Measurements from ENCODE around the gene SCAMP2. TPM values are rescaled to one million over a fixed set of nuclear protein-coding genes. Genes with fewer than 3 reads are reported as not detected.

SCAMP2 gene
- total RNA-seq, 1 experiment from 2014 or later: 38.0 TPM

DNA sequence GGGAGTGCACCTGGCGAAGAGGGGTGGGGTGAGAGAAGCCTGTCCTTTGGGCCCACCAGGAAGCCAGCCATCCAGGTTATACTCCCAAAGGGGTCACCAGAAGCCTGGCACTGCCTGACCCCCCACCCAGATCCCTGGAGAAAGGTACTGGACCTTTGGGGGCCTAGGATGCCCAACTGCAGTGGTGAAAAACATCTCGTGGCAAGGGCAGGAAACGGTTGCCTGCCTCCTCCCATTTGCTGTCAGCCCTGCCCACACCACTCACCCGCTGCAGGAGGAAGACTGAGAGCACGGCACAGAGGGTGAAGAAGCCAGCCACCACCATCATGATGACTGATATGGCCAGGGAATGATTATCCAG, 28.0 kb downstream of the SCAMP2 start:
- H3K9me3 Mint-ChIP-seq: no peaks in the 10 kb centered on the region
- no peak overlapping the region for H3K27ac Mint-ChIP-seq
- peaks cover 3% of the 10 kb centered on the region for H3K36me3 Mint-ChIP-seq
- no peak for ATAC-seq
- TF ChIP-seq AFF4 (CRISPR knock-in tag; IDR thresholded peaks at IDR 0.05; ENCODE audit: borderline replicate concordance) (no peak), CTCF (IDR thresholded peaks at IDR 0.05) (no peak), HMGA2 (CRISPR knock-in tag; IDR thresholded peaks at IDR 0.05) (no peak), SMAD4 (CRISPR knock-in tag; IDR thresholded peaks at IDR 0.05) (no peak), MLX (CRISPR knock-in tag; IDR thresholded peaks at IDR 0.05) (no peak), CDX4 (CRISPR knock-in tag; IDR thresholded peaks at IDR 0.05; ENCODE audit: borderline replicate concordance) (no peak), ARID4B (CRISPR knock-in tag; IDR thresholded peaks at IDR 0.05; ENCODE audit: borderline replicate concordance) (no peak), ZBTB21 (CRISPR knock-in tag; IDR thresholded peaks at IDR 0.05; ENCODE audit: borderline replicate concordance) (no peak), ZNF423 (CRISPR knock-in tag; IDR thresholded peaks at IDR 0.05) (no peak), ZNF138 (CRISPR knock-in tag; conservative IDR thresholded peaks at IDR 0.05) (no peak), ZNF416 (CRISPR knock-in tag; IDR thresholded peaks at IDR 0.05) (no peak), FOXJ3 (CRISPR knock-in tag; IDR thresholded peaks at IDR 0.05; ENCODE audit: borderline replicate concordance) (no peak), NR2C2 (CRISPR knock-in tag; IDR thresholded peaks at IDR 0.05) (no peak), IRF2 (CRISPR knock-in tag; IDR thresholded peaks at IDR 0.05; ENCODE audit: borderline replicate concordance, low read depth) (no peak)
- TF ChIP-seq, protein P1, sequence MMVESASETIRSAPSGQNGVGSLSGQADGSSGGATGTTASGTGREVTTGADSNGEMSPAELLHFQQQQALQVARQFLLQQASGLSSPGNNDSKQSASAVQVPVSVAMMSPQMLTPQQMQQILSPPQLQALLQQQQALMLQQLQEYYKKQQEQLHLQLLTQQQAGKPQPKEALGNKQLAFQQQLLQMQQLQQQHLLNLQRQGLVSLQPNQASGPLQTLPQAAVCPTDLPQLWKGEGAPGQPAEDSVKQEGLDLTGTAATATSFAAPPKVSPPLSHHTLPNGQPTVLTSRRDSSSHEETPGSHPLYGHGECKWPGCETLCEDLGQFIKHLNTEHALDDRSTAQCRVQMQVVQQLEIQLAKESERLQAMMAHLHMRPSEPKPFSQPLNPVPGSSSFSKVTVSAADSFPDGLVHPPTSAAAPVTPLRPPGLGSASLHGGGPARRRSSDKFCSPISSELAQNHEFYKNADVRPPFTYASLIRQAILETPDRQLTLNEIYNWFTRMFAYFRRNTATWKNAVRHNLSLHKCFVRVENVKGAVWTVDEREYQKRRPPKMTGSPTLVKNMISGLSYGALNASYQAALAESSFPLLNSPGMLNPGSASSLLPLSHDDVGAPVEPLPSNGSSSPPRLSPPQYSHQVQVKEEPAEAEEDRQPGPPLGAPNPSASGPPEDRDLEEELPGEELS (CRISPR knock-in tag; IDR thresholded peaks at IDR 0.05): no peak
- TF ChIP-seq, protein P2, sequence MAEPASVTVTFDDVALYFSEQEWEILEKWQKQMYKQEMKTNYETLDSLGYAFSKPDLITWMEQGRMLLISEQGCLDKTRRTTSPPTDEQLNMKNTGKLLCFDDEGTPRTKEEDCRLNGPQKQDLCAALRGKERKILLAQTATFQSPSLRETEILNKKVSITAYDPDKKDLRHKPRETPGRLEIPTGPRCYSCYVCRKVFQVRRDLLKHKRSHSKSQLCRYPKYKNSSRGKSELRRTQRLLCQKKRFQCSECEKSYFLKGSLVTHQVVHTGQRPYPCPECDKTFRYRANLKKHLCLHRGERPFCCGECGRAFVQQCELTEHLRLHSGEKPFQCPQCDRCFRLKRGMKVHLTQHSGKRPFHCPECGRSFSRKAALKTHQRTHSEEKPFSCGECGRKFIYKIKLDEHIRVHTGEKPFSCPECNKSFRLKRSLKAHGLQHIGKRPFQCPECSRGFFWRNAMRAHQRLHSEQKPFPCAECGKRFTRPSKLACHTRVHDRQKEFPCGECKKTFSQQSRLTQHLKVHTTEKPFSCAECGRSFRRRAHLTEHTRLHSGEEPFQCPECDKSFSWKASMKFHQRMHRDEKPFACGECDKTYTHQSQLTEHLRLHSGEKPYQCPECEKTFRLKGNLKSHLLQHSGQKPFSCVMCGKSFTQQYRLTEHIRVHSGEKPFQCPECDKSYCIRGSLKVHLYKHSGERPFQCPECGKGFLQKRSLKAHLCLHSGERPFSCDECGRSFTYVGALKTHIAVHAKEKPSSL (CRISPR knock-in tag; conservative IDR thresholded peaks at IDR 0.05): no peak
- TF ChIP-seq, protein P3, sequence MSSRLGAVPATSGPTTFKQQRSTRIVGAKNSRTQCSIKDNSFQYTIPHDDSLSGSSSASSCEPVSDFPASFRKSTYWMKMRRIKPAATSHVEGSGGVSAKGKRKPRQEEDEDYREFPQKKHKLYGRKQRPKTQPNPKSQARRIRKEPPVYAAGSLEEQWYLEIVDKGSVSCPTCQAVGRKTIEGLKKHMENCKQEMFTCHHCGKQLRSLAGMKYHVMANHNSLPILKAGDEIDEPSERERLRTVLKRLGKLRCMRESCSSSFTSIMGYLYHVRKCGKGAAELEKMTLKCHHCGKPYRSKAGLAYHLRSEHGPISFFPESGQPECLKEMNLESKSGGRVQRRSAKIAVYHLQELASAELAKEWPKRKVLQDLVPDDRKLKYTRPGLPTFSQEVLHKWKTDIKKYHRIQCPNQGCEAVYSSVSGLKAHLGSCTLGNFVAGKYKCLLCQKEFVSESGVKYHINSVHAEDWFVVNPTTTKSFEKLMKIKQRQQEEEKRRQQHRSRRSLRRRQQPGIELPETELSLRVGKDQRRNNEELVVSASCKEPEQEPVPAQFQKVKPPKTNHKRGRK (CRISPR knock-in tag; IDR thresholded peaks at IDR 0.05; ENCODE audit: borderline replicate concordance): no peak
- no peak for DNase-seq (ENCODE audit: low spot score)
- CTCF ChIA-PET: interaction anchor here (0.9 to 4.3 kb wide), 6 partner anchors 39 to 213 kb away, joined by 3 to 33 read pairs (median 5); no protein-coding TSS in a partner anchor
- no peaks in the 10 kb centered on the region for H3K27me3 Mint-ChIP-seq (ENCODE audit: low read depth)
- POLR2A ChIA-PET: no interaction called here
- H3K4me1 Mint-ChIP-seq: peaks cover 18% of the 10 kb centered on the region
- no peak overlapping the region for H3K4me3 Mint-ChIP-seq

Measured in WTC11 (cell line).